Sigmoid colon (tissue), 4 donors: ENCODE measurements around the gene TUT4.

ENCODE experiments used
- CTCF ChIP-seq, 4 experiments: fragments of 450-650 bp in 3 of 4; fragments of 200-600 bp in 1 of 4; IDR thresholded peaks; one replicate each; pipeline ENCODE4 v1.5.1; 2016 to 2019; ENCODE audit warnings: antibody characterized with exemption in 4 of 4, mild to moderate bottlenecking in 3 of 4, moderate library complexity in 2 of 4
- EP300 ChIP-seq, 4 donors: sonication (generic); formaldehyde crosslinking; IDR thresholded peaks; one replicate each; pipeline ENCODE4 v1.6.1; 2017; ENCODE audit warnings: antibody characterized with exemption in 4 of 4
- POLR2A ChIP-seq, 2 donors: fragments of 450-650 bp; IDR thresholded peaks; one replicate each; pipeline ENCODE4 v1.6.1; 2016; ENCODE audit warnings: antibody characterized with exemption in 2 of 2, mild to moderate bottlenecking in 2 of 2, moderate library complexity in 2 of 2
- POLR2AphosphoS5 ChIP-seq, 4 donors: sonication (generic); formaldehyde crosslinking; IDR thresholded peaks; one replicate each; pipeline ENCODE4 v1.6.1; 2017; ENCODE audit warnings: antibody characterized with exemption in 4 of 4

DNA sequence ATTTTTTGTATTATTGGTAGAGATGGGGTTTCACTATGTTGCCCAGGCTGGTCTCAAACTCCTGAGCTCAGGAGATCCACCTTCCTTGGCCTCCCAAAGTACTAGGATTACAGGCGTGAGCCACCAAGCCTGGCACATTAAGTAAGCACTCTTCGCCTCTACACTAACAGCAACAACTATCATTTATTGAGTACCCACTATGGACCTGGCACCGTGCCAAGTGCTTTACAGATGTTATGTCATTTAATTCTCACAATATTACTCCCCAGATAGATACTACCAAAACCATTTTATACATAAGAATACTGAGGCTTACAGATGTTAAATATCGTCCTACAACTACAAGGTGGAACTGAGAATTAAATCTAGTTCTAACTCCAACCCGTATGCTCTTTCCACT lies 50.1 kb downstream of the TUT4 start:
- TF ChIP-seq CTCF (IDR thresholded peaks at IDR 0.05), result no peak
- TF ChIP-seq EP300 (IDR thresholded peaks at IDR 0.05), result no peak
- TF ChIP-seq POLR2AphosphoS5 (IDR thresholded peaks at IDR 0.05), result no peak
- no peak for TF ChIP-seq POLR2A (IDR thresholded peaks at IDR 0.05)
